Neuron (in vitro differentiated cells): Measurements from ENCODE around the gene USP25.

Experiments used
- H2AFZ ChIP-seq: one replicate; pipeline ENCODE4 v1.6.1; 2013; ENCODE audit warnings: low read depth, mild to moderate bottlenecking, inconsistent platforms, low read length, moderate library complexity
- H3K27me3 ChIP-seq: one replicate; pipeline ENCODE4 v1.6.1; 2013; ENCODE audit warnings: low read length; ENCODE audit not compliant: insufficient read depth
- H3K36me3 ChIP-seq: one replicate; pipeline ENCODE4 v1.6.1; 2013; ENCODE audit warnings: low read length; ENCODE audit not compliant: insufficient read depth
- H3K4me1 ChIP-seq: one replicate; pipeline ENCODE4 v1.6.1; 2013; ENCODE audit warnings: low read length; ENCODE audit not compliant: insufficient read depth
- H3K4me3 ChIP-seq: 2 replicates; pipeline ENCODE4 v1.5.1; 2013; ENCODE audit warnings: mild to moderate bottlenecking, low read length, moderate library complexity
- H3K9me3 ChIP-seq: one replicate; pipeline ENCODE4 v1.6.1; 2013; ENCODE audit warnings: low read length

Gene USP25

DNA sequence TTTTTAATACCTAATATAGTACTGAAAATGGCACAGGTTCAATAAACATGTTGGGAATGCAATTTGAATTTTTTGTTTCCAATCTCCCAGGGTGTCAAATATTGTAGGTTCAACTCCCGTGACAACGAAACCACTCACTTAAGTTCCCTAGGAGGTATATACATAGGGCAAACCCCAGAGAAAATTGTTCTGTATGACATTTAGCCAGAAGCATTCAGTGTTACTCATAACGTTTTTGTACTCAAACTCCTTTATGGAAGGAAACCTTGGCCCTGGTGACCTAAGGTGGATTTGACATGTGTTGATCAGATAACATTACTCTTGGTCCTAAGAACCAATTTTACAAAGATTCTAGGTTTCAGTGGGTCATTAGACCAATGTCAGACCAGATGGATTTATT lies 110.6 kb downstream of the USP25 start:
- H3K9me3 ChIP-seq = no peaks in the 10 kb centered on the region
- no peaks in the 10 kb centered on the region for H3K27me3 ChIP-seq
- peaks cover 18% of the 10 kb centered on the region for H3K36me3 ChIP-seq
- H2AFZ ChIP-seq = no peak overlapping the region
- H3K4me3 ChIP-seq = no peak overlapping the region
- H3K4me1 ChIP-seq = no peaks in the 10 kb centered on the region

DNA sequence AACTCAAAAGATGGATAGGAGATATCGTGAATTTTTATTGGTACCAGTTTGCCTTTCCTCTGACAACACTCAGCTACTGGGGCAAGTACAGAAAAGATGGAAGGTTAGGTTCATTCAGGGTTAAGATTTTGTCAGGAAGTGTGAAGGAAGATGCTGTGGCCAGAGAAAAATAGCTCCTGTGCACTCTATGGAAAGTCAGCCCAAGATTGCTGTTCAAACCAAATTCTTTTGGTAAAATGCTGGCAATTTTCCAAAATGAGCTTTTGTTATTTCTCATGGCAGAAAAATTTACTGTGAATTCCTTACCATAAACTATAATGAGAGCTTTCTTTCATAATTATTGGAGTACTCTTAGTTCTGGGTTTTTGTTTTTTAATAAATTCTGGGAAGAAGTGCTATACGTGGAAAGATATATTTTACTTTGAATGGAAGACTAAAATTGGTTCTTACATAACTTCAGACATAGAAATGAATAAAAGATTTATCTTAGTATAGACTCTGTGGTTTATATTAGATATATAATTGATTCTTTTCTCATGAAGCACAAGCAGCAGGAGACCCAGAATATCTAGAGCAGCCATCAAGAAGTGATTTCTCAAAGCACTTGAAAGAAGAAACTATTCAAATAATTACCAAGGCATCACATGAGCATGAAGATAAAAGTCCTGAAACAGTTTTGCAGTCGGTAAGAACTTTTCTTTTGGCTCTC lies 112.2 kb downstream of the USP25 start:
- H3K9me3 ChIP-seq = no peaks in the 10 kb centered on the region
- no peak overlapping the region for H3K4me3 ChIP-seq
- peaks cover 20% of the 10 kb centered on the region for H3K36me3 ChIP-seq
- no peak overlapping the region for H2AFZ ChIP-seq
- H3K4me1 ChIP-seq = no peaks in the 10 kb centered on the region
- H3K27me3 ChIP-seq = no peaks in the 10 kb centered on the region

DNA sequence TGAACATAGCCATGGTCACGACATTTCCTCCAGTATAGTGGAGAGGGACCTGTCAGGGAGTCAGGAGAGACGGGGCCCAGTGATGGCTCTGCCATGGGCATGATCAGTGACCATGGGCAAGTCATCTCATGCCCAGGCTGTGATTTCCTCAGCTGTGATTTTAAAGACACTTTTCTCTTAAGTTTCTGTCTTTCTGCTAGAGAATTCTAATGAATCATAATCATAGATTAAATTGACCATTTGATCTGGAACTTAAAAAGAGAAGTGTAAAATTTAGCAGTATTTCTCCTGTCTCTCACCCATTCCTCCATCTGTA lies 112.7 kb downstream of the USP25 start:
- no peaks in the 10 kb centered on the region for H3K4me1 ChIP-seq
- no peaks in the 10 kb centered on the region for H3K9me3 ChIP-seq
- H3K4me3 ChIP-seq = no peak overlapping the region
- H3K27me3 ChIP-seq = no peaks in the 10 kb centered on the region
- H3K36me3 ChIP-seq = peaks cover 19% of the 10 kb centered on the region
- H2AFZ ChIP-seq = no peak overlapping the region

DNA sequence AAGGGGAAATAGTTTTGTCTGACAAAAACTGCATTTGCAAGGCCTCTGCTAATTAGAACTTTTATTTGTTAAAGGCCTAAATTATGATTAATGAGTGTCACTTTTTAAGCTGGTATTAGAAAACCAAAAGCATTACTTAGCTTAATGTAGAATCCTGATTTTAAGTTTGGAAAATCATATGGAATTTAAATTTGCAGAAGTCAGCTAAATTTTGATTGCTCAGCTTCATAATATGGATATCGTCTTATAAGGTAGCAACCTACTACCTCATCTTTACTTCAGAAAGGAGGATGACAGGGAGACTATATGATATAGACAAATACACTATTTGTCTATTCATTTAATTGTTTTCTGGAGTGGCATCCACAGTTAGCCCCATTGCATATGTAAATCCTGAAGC lies 114.0 kb downstream of the USP25 start:
- Histone ChIP-seq H3K9me3 (no peaks in the 10 kb centered on the region), H3K27me3 (no peaks in the 10 kb centered on the region), H2AFZ (no peak overlapping the region), H3K36me3 (peaks cover 16% of the 10 kb centered on the region), H3K4me1 (no peaks in the 10 kb centered on the region), H3K4me3 (no peak overlapping the region)

DNA sequence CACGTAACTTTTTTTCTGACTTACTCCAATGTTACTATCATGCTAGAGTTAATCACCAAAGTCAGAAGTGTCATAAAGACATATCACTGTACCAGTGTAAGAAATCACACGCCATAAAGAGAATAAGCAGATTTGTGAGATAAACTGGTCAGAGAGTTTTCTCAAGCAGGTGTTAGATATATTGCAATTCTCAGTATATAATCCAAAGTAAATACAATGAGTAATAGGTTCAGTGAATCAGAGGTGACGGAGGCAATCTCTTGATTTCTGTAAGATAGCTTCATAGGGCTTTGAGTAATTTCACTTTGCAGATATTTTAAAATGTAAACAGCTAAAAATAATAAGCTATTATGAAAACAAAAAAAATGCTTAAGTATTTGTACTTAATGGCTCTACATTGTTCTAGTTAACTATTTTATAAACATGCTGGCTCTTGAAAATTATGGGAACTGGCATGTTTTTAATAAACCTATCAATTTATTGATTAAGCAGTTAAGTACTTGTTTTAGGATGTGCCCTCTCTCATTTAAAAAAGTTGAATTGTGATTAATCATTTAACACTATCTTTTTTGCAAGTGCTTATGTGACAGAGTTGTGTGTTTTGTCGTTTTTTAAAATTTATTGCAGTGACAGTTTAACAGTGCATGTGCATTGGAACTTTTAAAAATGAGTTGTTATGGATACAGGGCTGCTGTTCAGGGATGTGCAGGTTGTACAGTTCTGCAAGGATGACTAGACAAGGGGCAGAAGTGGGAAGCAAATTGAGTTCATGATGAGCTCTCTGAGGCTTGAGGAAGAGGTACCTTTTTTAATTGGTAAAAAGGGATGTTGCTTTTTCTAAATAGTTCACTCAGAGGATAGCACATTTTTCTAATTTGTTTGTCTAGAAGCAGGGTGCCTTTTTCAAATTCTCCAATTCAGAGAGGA lies 119.1 kb downstream of the USP25 start:
- H3K4me3 ChIP-seq = no peak overlapping the region
- no peak overlapping the region for H2AFZ ChIP-seq
- no peaks in the 10 kb centered on the region for H3K27me3 ChIP-seq
- H3K9me3 ChIP-seq = no peaks in the 10 kb centered on the region
- no peaks in the 10 kb centered on the region for H3K4me1 ChIP-seq
- H3K36me3 ChIP-seq = peaks cover 2% of the 10 kb centered on the region

DNA sequence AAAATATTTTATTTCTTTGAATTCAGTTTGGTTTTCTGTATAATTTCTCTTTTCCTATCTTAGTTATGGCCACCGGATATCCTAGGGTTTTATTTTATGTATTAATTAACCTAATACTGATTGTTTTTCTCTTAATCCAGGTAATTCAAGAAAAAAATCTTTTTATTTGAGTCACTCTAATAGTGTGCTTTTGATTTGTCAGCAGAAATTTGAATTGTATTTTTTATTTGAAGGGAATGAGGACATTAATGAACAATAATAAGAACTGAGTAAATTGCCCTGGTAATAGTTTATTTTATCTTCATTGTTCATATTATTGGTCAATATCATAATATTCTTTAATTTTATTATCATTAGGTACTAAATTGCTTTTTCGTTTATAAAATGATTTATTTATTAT lies 120.1 kb downstream of the USP25 start:
- H3K4me1 ChIP-seq = no peaks in the 10 kb centered on the region
- no peak overlapping the region for H3K4me3 ChIP-seq
- no peaks in the 10 kb centered on the region for H3K9me3 ChIP-seq
- H2AFZ ChIP-seq = no peak overlapping the region
- peaks cover 2% of the 10 kb centered on the region for H3K36me3 ChIP-seq
- no peaks in the 10 kb centered on the region for H3K27me3 ChIP-seq

DNA sequence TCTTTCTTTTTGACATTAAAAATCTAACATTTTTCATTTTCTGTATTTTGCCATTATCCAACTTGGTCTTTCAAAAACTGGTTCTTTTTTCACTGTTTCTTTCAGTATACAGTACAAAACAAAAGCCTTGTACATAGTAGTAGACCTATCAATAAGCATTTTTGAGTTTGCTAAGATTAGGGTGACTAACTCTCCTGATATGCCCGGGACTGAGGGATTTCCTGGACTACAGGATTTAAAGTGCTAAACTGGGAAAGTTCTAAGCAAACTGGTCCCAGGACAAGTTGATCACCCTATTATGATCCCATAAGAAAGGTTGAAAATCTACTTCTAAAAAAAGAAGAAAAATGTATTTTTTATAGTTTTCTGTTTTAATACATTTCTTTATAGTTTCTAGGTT lies 120.9 kb downstream of the USP25 start:
- Histone ChIP-seq H3K4me3 (no peak overlapping the region), H3K4me1 (no peaks in the 10 kb centered on the region), H3K9me3 (no peaks in the 10 kb centered on the region), H3K27me3 (no peaks in the 10 kb centered on the region), H2AFZ (no peak overlapping the region), H3K36me3 (peaks cover 5% of the 10 kb centered on the region)

DNA sequence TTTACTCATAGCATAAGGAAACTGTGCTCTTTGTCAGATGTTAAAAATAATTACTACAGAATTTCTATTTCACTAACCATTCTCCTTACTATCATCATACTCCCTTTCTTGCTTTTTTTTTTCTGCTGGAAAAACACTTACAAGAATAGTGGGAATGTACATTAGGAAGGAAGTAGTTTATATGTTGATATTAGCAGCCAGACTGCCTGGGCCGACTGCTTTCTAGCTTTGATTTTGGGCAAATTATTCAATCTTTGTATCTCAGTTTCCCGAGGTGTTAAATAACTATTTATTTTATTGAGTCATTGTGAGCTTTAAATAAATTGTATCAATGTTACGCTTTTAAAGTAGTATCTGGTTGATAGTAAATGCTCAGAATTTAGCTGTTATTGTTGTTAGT lies 122.4 kb downstream of the USP25 start:
- peaks cover 8% of the 10 kb centered on the region for H3K36me3 ChIP-seq
- no peaks in the 10 kb centered on the region for H3K9me3 ChIP-seq
- H3K27me3 ChIP-seq = no peaks in the 10 kb centered on the region
- H2AFZ ChIP-seq = no peak overlapping the region
- H3K4me1 ChIP-seq = no peaks in the 10 kb centered on the region
- no peak overlapping the region for H3K4me3 ChIP-seq

DNA sequence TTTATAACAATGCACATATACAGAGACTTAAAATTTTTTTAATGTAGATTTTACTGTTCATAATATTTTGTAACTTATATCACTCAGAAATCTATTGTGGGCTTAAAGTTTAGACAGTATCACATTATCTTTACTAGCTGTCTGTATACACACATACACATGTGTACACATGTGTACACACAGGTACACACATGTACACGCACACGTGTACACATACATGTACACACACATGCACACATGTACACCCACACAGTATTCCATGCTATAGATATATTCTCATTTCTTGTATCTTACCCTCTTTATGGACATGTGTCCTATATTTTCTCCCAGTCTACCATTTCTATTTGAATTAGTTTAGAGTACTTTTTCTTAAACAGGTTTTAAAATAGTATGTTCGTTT lies 123.3 kb downstream of the USP25 start:
- H3K4me3 ChIP-seq = no peak overlapping the region
- H3K36me3 ChIP-seq = peaks cover 8% of the 10 kb centered on the region
- no peaks in the 10 kb centered on the region for H3K27me3 ChIP-seq
- H3K9me3 ChIP-seq = no peaks in the 10 kb centered on the region
- H3K4me1 ChIP-seq = no peaks in the 10 kb centered on the region
- no peak overlapping the region for H2AFZ ChIP-seq

DNA sequence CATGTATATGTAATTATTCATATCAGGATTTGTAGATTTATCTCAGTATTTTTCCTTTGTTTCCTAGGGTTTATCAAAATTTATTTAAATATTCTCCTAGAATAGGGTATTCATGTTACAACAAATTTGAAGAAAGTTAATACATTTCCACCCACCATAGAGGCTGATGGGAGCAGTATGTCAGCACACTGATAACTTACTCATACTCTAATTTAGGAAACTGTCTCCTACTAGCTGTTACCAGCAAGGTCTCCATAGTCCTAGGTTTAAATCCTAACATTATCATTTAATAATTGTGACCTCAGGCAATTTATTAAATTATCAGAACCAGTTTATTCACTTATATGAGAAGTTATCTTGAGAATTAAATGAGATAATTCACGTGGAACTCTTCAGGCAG lies 127.0 kb downstream of the USP25 start:
- H2AFZ ChIP-seq = no peak overlapping the region
- no peak overlapping the region for H3K4me3 ChIP-seq
- H3K36me3 ChIP-seq = peaks cover 8% of the 10 kb centered on the region
- H3K4me1 ChIP-seq = no peaks in the 10 kb centered on the region
- H3K9me3 ChIP-seq = no peaks in the 10 kb centered on the region
- H3K27me3 ChIP-seq = no peaks in the 10 kb centered on the region

DNA sequence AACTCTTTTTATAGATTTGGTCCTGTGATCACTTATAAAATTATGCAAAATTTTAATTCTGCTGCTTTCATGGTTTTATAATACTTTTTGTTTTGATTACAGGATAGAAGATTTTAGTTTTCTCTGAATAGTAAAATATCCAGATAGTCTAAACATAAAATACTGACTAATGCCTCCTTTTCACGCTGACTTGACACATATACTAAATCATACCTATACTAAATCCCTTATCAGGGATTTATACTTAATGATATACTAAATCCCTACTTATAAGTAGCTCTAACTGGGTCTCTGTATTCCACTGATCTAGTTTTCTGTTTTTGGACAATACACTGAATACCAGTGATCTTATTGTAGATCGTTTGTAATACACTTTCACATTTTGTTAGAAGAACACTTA lies 128.0 kb downstream of the USP25 start:
- peaks cover 8% of the 10 kb centered on the region for H3K36me3 ChIP-seq
- H3K4me3 ChIP-seq = no peak overlapping the region
- no peaks in the 10 kb centered on the region for H3K27me3 ChIP-seq
- H3K4me1 ChIP-seq = no peaks in the 10 kb centered on the region
- no peak overlapping the region for H2AFZ ChIP-seq
- H3K9me3 ChIP-seq = no peaks in the 10 kb centered on the region

DNA sequence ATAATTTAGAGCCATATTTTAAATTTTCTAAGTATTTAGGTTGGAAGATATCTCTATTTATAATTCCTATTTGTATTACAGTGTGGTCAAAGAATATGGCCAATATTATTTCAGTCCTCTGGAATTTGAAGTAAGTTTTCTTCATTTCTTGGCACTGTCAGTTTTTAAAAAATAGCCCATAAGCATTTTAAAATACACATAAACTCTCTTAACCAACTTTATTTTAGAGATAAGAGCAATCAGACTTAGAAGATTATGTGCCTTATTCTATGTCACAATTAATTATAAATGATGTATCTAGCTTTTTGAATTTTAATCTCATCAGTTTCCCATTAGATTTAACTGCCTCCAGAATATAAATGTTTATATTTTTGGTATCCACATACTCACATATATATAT lies 130.8 kb downstream of the USP25 start:
- H3K9me3 ChIP-seq = no peaks in the 10 kb centered on the region
- H3K36me3 ChIP-seq = peaks cover 7% of the 10 kb centered on the region
- H3K4me1 ChIP-seq = no peaks in the 10 kb centered on the region
- no peaks in the 10 kb centered on the region for H3K27me3 ChIP-seq
- no peak overlapping the region for H2AFZ ChIP-seq
- no peak overlapping the region for H3K4me3 ChIP-seq

DNA sequence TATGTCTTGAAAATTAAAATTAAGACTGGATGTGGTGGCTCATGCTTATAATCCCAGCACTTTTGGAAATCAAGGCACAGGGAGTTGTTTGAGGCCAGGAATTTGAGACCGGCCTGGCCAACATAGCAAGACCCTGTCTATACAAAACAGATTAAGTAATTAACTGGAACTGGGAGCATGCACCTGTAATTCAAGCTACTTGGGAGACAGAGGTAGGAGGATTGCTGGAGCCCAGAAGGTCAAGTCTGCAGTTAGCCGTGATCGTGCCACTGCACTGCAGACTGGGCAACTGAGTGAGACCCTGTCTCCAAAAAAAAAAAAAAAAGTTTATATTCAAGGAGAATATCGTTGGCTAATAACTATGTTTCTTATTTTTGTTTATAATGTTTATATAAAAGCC lies 139.2 kb downstream of the USP25 start:
- peaks cover 39% of the 10 kb centered on the region for H3K36me3 ChIP-seq
- no peaks in the 10 kb centered on the region for H3K4me1 ChIP-seq
- no peaks in the 10 kb centered on the region for H3K27me3 ChIP-seq
- H3K4me3 ChIP-seq = no peak overlapping the region
- no peak overlapping the region for H2AFZ ChIP-seq
- no peaks in the 10 kb centered on the region for H3K9me3 ChIP-seq
